ENCODE results near the gene CCNL2.

DNA sequence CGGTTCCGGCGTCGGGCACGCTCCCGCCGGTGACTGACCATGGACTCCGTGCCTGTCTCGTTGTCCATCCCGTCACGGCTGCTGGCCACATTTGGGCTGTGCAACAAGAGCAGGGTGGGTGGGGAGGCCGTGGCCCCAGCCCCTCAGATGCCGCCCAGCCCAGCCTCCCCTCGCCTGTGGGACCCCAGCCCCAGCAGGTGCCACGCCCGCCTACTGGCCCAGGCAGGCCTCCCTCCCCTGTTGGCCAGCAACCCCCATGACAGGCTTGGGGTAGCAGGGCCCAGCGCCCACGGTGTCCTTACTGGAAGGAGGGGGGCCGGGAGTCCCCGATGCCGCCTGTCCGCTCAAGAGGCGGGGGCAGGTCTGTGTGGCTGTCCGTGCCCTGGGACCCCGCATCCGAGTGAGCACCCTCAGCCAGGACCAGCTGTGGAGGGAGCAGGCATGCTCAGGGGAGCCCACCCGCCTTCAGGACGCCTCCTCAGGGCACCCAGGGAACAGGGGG, 57.0 kb downstream of the CCNL2 start:
- no peak for TF ChIP-seq EZH2 (IDR thresholded peaks at IDR 0.05; ENCODE audit: borderline replicate concordance, low read depth, low read length, severe bottlenecking)
- TF ChIP-seq, protein P1, sequence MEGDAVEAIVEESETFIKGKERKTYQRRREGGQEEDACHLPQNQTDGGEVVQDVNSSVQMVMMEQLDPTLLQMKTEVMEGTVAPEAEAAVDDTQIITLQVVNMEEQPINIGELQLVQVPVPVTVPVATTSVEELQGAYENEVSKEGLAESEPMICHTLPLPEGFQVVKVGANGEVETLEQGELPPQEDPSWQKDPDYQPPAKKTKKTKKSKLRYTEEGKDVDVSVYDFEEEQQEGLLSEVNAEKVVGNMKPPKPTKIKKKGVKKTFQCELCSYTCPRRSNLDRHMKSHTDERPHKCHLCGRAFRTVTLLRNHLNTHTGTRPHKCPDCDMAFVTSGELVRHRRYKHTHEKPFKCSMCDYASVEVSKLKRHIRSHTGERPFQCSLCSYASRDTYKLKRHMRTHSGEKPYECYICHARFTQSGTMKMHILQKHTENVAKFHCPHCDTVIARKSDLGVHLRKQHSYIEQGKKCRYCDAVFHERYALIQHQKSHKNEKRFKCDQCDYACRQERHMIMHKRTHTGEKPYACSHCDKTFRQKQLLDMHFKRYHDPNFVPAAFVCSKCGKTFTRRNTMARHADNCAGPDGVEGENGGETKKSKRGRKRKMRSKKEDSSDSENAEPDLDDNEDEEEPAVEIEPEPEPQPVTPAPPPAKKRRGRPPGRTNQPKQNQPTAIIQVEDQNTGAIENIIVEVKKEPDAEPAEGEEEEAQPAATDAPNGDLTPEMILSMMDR (IDR thresholded peaks at IDR 0.05; ENCODE audit: borderline replicate concordance, extremely low read depth, low read length, poor library complexity, severe bottlenecking), result no peak

Measured in DND-41 (cell line).